IMR-90 (cell line): ENCODE measurements around the gene PGC. TPM values are rescaled to one million over a fixed set of nuclear protein-coding genes. Genes with fewer than 3 reads are reported as not detected.

Source experiments
- ATAC-seq: fragments of 200-7000 bp; cut with Tn5 transposase; 2 replicates; pipeline ENCODE4 v1.9.1; 2020; ENCODE audit warnings: low read depth, mild to moderate bottlenecking, moderate library complexity
- BruUV-seq: library from RNA; stranded (reverse); fragments of 400-500 nt; replicated peaks from 2 replicates; lab custom pipeline; 2021; lab: Mats Ljungman, UMichigan
- CTCF ChIA-PET: fragments of 300-600 bp; formaldehyde crosslinking; extraction: SDS; loops from one replicate; lab custom pipeline; 2021; ENCODE audit warnings: antibody characterized with exemption; lab: Yijun Ruan, JAX
- POLR2A ChIA-PET: fragments of 300-600 bp; sonication (Branson Sonifier 250); formaldehyde crosslinking; loops from one replicate; lab custom pipeline; 2022; ENCODE audit warnings: antibody characterized with exemption; ENCODE audit not compliant: unreplicated experiment; lab: Charles Lee
- DNase-seq: peaks from one replicate; pipeline ENCODE4 v3.0.0; 2013
- H2AFZ ChIP-seq: replicated peaks from 2 replicates; pipeline ENCODE3; 2013; ENCODE audit warnings: low read length, mild to moderate bottlenecking; ENCODE audit not compliant: poor library complexity
- H2AK5ac ChIP-seq: 2 replicates; pipeline ENCODE4 v1.6.1; 2013; ENCODE audit warnings: low read depth, low read length, inconsistent platforms
- H2AK9ac ChIP-seq: replicated peaks from 2 replicates; pipeline ENCODE3; 2013; ENCODE audit warnings: mild to moderate bottlenecking, low read depth, low read length, moderate library complexity; ENCODE audit not compliant: poor library complexity
- H2BK120ac ChIP-seq: 2 replicates; pipeline ENCODE4 v1.6.1; 2013; ENCODE audit warnings: low read depth, low read length, inconsistent platforms
- H2BK15ac ChIP-seq: 3 replicates; pipeline ENCODE4 v1.6.1; 2013; ENCODE audit warnings: low read depth, low read length, inconsistent platforms
- H2BK20ac ChIP-seq: 2 replicates; pipeline ENCODE4 v1.6.1; 2013; ENCODE audit warnings: low read depth, mild to moderate bottlenecking, inconsistent platforms, low read length, moderate library complexity
- H2BK5ac ChIP-seq: 2 replicates; pipeline ENCODE4 v1.6.1; 2013; ENCODE audit warnings: mild to moderate bottlenecking, low read depth, low read length, inconsistent platforms; ENCODE audit not compliant: poor library complexity, severe bottlenecking
- H3K14ac ChIP-seq: replicated peaks from 2 replicates; pipeline ENCODE4 v1.6.1; 2013; ENCODE audit warnings: low read depth, low read length, inconsistent platforms
- H3K18ac ChIP-seq: 2 replicates; pipeline ENCODE4 v1.6.1; 2013; ENCODE audit warnings: low read depth, low read length, control low read depth
- H3K23ac ChIP-seq: 2 replicates; pipeline ENCODE4 v1.6.1; 2013; ENCODE audit warnings: low read depth, low read length, inconsistent platforms
- H3K27ac ChIP-seq: 2 replicates; pipeline ENCODE4 v1.5.1; 2013; ENCODE audit warnings: mild to moderate bottlenecking, control low read depth, low read length; ENCODE audit not compliant: insufficient read depth
- H3K27me3 ChIP-seq: 2 replicates; pipeline ENCODE4 v1.6.1; 2013; ENCODE audit warnings: low read length; ENCODE audit not compliant: control insufficient read depth, insufficient read depth
- H3K36me3 ChIP-seq: 2 replicates; pipeline ENCODE4 v1.6.1; 2013; ENCODE audit warnings: low read length, mixed read lengths; ENCODE audit not compliant: control insufficient read depth, insufficient read depth
- H3K4ac ChIP-seq: 2 replicates; pipeline ENCODE4 v1.6.1; 2013; ENCODE audit warnings: low read depth, low read length, inconsistent platforms
- H3K4me1 ChIP-seq: 2 replicates; pipeline ENCODE4 v1.6.1; 2013; ENCODE audit warnings: low read length, mixed read lengths; ENCODE audit not compliant: control insufficient read depth, insufficient read depth
- H3K4me2 ChIP-seq: 2 replicates; pipeline ENCODE4 v1.6.1; 2013; ENCODE audit warnings: low read depth, mild to moderate bottlenecking, control low read depth, low read length, moderate library complexity
- H3K4me3 ChIP-seq: 2 replicates; pipeline ENCODE4 v1.5.1; 2013; ENCODE audit warnings: low read depth, mild to moderate bottlenecking, control low read depth, low read length, moderate library complexity; ENCODE audit not compliant: insufficient read depth
- H3K56ac ChIP-seq: 2 replicates; pipeline ENCODE4 v1.6.1; 2013; ENCODE audit warnings: low read length, inconsistent platforms; ENCODE audit not compliant: insufficient read depth; ENCODE audit errors: extremely low read depth
- H3K79me1 ChIP-seq, 2 experiments: 2 replicates each; pipeline ENCODE4 v1.6.1; 2013; ENCODE audit warnings: low read length in 2 of 2, inconsistent platforms in 1 of 2, low read depth in 1 of 2
- H3K9ac ChIP-seq: 2 replicates; pipeline ENCODE4 v1.6.1; 2013; ENCODE audit warnings: low read depth, low read length, control low read depth
- H3K9me1 ChIP-seq: 2 replicates; pipeline ENCODE4 v1.6.1; 2013; ENCODE audit warnings: low read length, inconsistent platforms; ENCODE audit not compliant: insufficient read depth
- H3K9me3 ChIP-seq: 2 replicates; pipeline ENCODE4 v1.6.1; 2013; ENCODE audit warnings: low read length; ENCODE audit not compliant: control insufficient read depth, insufficient read depth
- H4K20me1 ChIP-seq: 2 replicates; pipeline ENCODE4 v1.6.1; 2013; ENCODE audit warnings: low read length, inconsistent platforms; ENCODE audit not compliant: insufficient read depth
- H4K5ac ChIP-seq: 2 replicates; pipeline ENCODE4 v1.6.1; 2013; ENCODE audit warnings: mild to moderate bottlenecking, low read depth, low read length, control low read depth
- H4K8ac ChIP-seq, 2 experiments: 2 replicates each; pipeline ENCODE4 v1.6.1; 2013; ENCODE audit warnings: low read depth in 2 of 2, low read length in 2 of 2, control low read depth in 1 of 2, inconsistent platforms in 1 of 2
- H4K91ac ChIP-seq: 2 replicates; pipeline ENCODE4 v1.6.1; 2013; ENCODE audit warnings: low read depth, low read length, inconsistent platforms; ENCODE audit not compliant: insufficient read depth
- CHD1 ChIP-seq: IDR thresholded peaks from 2 replicates; pipeline ENCODE4 v1.6.1; 2012; ENCODE audit warnings: low read depth, low read length, improper control_type of control experiment
- ELK1 ChIP-seq: fragments of 150-350 bp; IDR thresholded peaks from 2 replicates; pipeline ENCODE4 v1.6.1; 2016; ENCODE audit warnings: low read depth, mild to moderate bottlenecking, low read length, moderate library complexity, borderline replicate concordance
- FOS ChIP-seq: fragments of 150-350 bp; IDR thresholded peaks from 2 replicates; pipeline ENCODE4 v1.6.1; 2016; ENCODE audit warnings: low read depth, low read length
- MAFK ChIP-seq: IDR thresholded peaks from 2 replicates; pipeline ENCODE4 v1.6.1; 2012; ENCODE audit warnings: low read depth, low read length, improper control_type of control experiment
- MAZ ChIP-seq: IDR thresholded peaks from 2 replicates; pipeline ENCODE4 v1.6.1; 2012; ENCODE audit warnings: low read depth, mild to moderate bottlenecking, low read length, improper control_type of control experiment, moderate library complexity, borderline replicate concordance
- RAD21 ChIP-seq: IDR thresholded peaks from 2 replicates; pipeline ENCODE4 v1.6.1; 2012; ENCODE audit warnings: low read length, improper control_type of control experiment
- RFX5 ChIP-seq: IDR thresholded peaks from 2 replicates; pipeline ENCODE4 v1.8.0; 2012; ENCODE audit warnings: low read depth, mild to moderate bottlenecking, low read length, moderate library complexity
- SMC3 ChIP-seq: fragments of 150-350 bp; IDR thresholded peaks from 2 replicates; pipeline ENCODE4 v1.6.1; 2016; ENCODE audit warnings: low read depth, mild to moderate bottlenecking, antibody characterized with exemption, low read length, moderate library complexity
- WGBS, 2 experiments: methylation state at CpG; one replicate each; pipeline versions ENCODE4 v1.1.5 to v1.1.7; 2013; ENCODE audit warnings: missing lambda C conversion rate in 2 of 2; ENCODE audit not compliant: insufficient read length in 1 of 2; ENCODE audit errors: extremely low coverage in 2 of 2; 5-methylcytosine and 5-hydroxymethylcytosine counted together
- dilution Hi-C: fragments of 300-500 bp; cut with HindIII; formaldehyde crosslinking; loops from one replicate; pipeline ENCODE4 v1.14.3; 2018; ENCODE audit warnings: low sequenced_read_pairs; ENCODE audit not compliant: unreplicated experiment
- in situ Hi-C: fragments of 300-500 bp; cut with MboI; formaldehyde crosslinking; loops from 3 replicates; pipeline ENCODE4 v1.14.3; 2019; ENCODE audit warnings: low sequenced_read_pairs, inconsistent platforms, mixed read lengths
- intact Hi-C: fragments of 100-400 bp; cut with micrococcal nuclease; formaldehyde crosslinking; loops from 2 replicates; pipeline ENCODE4 v1.10.0; 2022
- polyA plus RNA-seq, 3 experiments: library from polyadenylated mRNA; depleted of rRNA; stranded (reverse); fragments of >200 nt; gene quantifications; 2 replicates each; pipeline ENCODE4 v1.2.3, GENCODE V29; 2012; ENCODE audit warnings: low replicate concordance in 1 of 3
- total RNA-seq: library from RNA; depleted of rRNA; stranded (reverse); fragments of >200 nt; gene quantifications from 2 replicates; pipeline ENCODE4 v1.2.3, GENCODE V29; 2012
- TF ChIP-seq, protein P1 (sequence below): conservative IDR thresholded peaks from 2 replicates; pipeline ENCODE4 v1.5.1; 2012; ENCODE audit warnings: mild to moderate bottlenecking, low read depth, low read length, improper control_type of control experiment

PGC gene
- total and polyA plus RNA-seq, 2 of the 4 experiments (the other 2 are of a cell fraction), result not detected

- no peak overlapping the region for H3K56ac ChIP-seq
- no peak overlapping the region for H2BK20ac ChIP-seq
- no peak overlapping the region for H3K23ac ChIP-seq
- no CpG with 5 or more reads among the region's 4 CpGs for WGBS, 2 experiments
- H3K27me3 ChIP-seq, result no peaks in the 10 kb centered on the region
- H2BK120ac ChIP-seq, result no peak overlapping the region
- intact Hi-C loops (no loop called here), dilution Hi-C loops (no loop called here), in situ Hi-C loops (no loop called here)
- DNase-seq (no peak), ATAC-seq (no peak)
- no peak overlapping the region for H3K27ac ChIP-seq
- H3K4me1 ChIP-seq, result no peaks in the 10 kb centered on the region
- no peak overlapping the region for H2BK5ac ChIP-seq
- H4K91ac ChIP-seq, result no peak overlapping the region
- H3K9ac ChIP-seq, result no peak overlapping the region
- no peak overlapping the region for H4K8ac ChIP-seq
- peaks cover 16 to 19% of the 10 kb centered on the region in 2 experiments for H3K79me1 ChIP-seq
- H2BK15ac ChIP-seq, result no peak overlapping the region
- ChIA-PET CTCF (no interaction called here), POLR2A (no interaction called here)
- H3K4ac ChIP-seq, result no peak overlapping the region
- no peak overlapping the region for H3K4me2 ChIP-seq
- no peak overlapping the region for H3K4me3 ChIP-seq
- H4K5ac ChIP-seq, result no peak overlapping the region
- BruUV-seq, result no TSS peak
- H3K9me1 ChIP-seq, result 0 out of 2 replicates have a peak, but pooled peaks cover 3% of the 10 kb centered on the region
- H3K18ac ChIP-seq, result no peak overlapping the region
- TF ChIP-seq RAD21 (no peak), CHD1 (no peak), MAZ (no peak), MAFK (no peak), ELK1 (no peak), SMC3 (no peak), RFX5 (no peak), FOS (no peak)
- TF ChIP-seq, protein P1, sequence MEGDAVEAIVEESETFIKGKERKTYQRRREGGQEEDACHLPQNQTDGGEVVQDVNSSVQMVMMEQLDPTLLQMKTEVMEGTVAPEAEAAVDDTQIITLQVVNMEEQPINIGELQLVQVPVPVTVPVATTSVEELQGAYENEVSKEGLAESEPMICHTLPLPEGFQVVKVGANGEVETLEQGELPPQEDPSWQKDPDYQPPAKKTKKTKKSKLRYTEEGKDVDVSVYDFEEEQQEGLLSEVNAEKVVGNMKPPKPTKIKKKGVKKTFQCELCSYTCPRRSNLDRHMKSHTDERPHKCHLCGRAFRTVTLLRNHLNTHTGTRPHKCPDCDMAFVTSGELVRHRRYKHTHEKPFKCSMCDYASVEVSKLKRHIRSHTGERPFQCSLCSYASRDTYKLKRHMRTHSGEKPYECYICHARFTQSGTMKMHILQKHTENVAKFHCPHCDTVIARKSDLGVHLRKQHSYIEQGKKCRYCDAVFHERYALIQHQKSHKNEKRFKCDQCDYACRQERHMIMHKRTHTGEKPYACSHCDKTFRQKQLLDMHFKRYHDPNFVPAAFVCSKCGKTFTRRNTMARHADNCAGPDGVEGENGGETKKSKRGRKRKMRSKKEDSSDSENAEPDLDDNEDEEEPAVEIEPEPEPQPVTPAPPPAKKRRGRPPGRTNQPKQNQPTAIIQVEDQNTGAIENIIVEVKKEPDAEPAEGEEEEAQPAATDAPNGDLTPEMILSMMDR, result no peak
- H2AK5ac ChIP-seq, result no peak overlapping the region
- H3K36me3 ChIP-seq, result peaks cover 23% of the 10 kb centered on the region
- H3K9me3 ChIP-seq, result no peaks in the 10 kb centered on the region
- H2AK9ac ChIP-seq, result no peak overlapping the region
- H2AFZ ChIP-seq, result no peak overlapping the region
- no peak overlapping the region for H3K14ac ChIP-seq
- H4K20me1 ChIP-seq, result no peaks in the 10 kb centered on the region
Observed at GRCh38 chr6:41791984-41792383, 44.8 kb upstream of the PGC start.
